22Rv1 (cell line): Measurements from ENCODE around the gene ZDHHC11.
"Not testable (repeated sequence)": the region's sequence is repeated elsewhere in the genome, so short reads cannot be mapped to it uniquely, and the experiment has no call there.

Experiments
- H3K27ac ChIP-seq: fragments of 450-650 bp; 2 replicates; pipeline ENCODE4 v1.5.1; 2017
- CTCF ChIP-seq: fragments of 450-650 bp; IDR thresholded peaks from 2 replicates; pipeline ENCODE4 v1.5.1; 2017; ENCODE audit warnings: mild to moderate bottlenecking
- ZFX ChIP-seq: fragments of 450-650 bp; IDR thresholded peaks from 2 replicates; pipeline ENCODE4 v1.6.1; 2017; ENCODE audit warnings: antibody characterized with exemption, borderline replicate concordance

ZDHHC11 gene

GRCh38 chr5:819078-819477, 31.7 kb downstream of the ZDHHC11 start:
- TF ChIP-seq CTCF (no peak), ZFX (no peak)
- no peak overlapping the region for H3K27ac ChIP-seq

- no peak for TF ChIP-seq CTCF
- TF ChIP-seq ZFX = no peak
- no peak overlapping the region for H3K27ac ChIP-seq
Measured at GRCh38 chr5:816176-816575, 34.6 kb downstream of the ZDHHC11 start.

- H3K27ac ChIP-seq = no peak overlapping the region
- TF ChIP-seq CTCF = no peak
- no peak for TF ChIP-seq ZFX
Measured at GRCh38 chr5:815449-815848, 35.3 kb downstream of the ZDHHC11 start.

GRCh38 chr5:813575-813974, 37.2 kb downstream of the ZDHHC11 start:
- not testable (repeated sequence) for H3K27ac ChIP-seq

- H3K27ac ChIP-seq = not testable (repeated sequence)
Measured at GRCh38 chr5:811384-811783, 39.4 kb downstream of the ZDHHC11 start.

GRCh38 chr5:807719-808514, 42.9 kb downstream of the ZDHHC11 start:
- not testable (repeated sequence) for H3K27ac ChIP-seq

GRCh38 chr5:801472-801871, 49.3 kb downstream of the ZDHHC11 start:
- TF ChIP-seq ZFX = no peak
- TF ChIP-seq CTCF = no peak
- H3K27ac ChIP-seq = no peak overlapping the region

- H3K27ac ChIP-seq = not testable (repeated sequence)
Measured at GRCh38 chr5:801055-801454, 49.7 kb downstream of the ZDHHC11 start.

GRCh38 chr5:798505-799138, 52.2 kb downstream of the ZDHHC11 start:
- not testable (repeated sequence) for H3K27ac ChIP-seq

- H3K27ac ChIP-seq = not testable (repeated sequence)
Measured at GRCh38 chr5:797986-798385, 52.8 kb downstream of the ZDHHC11 start.

GRCh38 chr5:795873-796272, 54.9 kb downstream of the ZDHHC11 start:
- not testable (repeated sequence) for H3K27ac ChIP-seq

- not testable (repeated sequence) for H3K27ac ChIP-seq
Measured at GRCh38 chr5:794948-795347, 55.8 kb downstream of the ZDHHC11 start.

GRCh38 chr5:788703-789102, 62.1 kb downstream of the ZDHHC11 start:
- H3K27ac ChIP-seq = not testable (repeated sequence)

- not testable (repeated sequence) for H3K27ac ChIP-seq
Measured at GRCh38 chr5:787857-788233, 62.9 kb downstream of the ZDHHC11 start.

- not testable (repeated sequence) for H3K27ac ChIP-seq
Measured at GRCh38 chr5:787224-787856, 63.4 kb downstream of the ZDHHC11 start.

GRCh38 chr5:785181-785705, 65.5 kb downstream of the ZDHHC11 start:
- H3K27ac ChIP-seq = not testable (repeated sequence)
